HG02763 (cell line): ENCODE results near the gene VGLL4.
"Not testable (repeated sequence)": the region's sequence is repeated elsewhere in the genome, so short reads cannot be mapped to it uniquely, and the experiment has no call there.

Experiments
- ATAC-seq: cut with Tn5 transposase; IDR thresholded peaks from one replicate; pipeline ENCODE4 v1.9.1; 2021; ENCODE audit warnings: mild to moderate bottlenecking, moderate library complexity; ENCODE audit not compliant: unreplicated experiment

Gene VGLL4

GRCh38 chr3:11536132-11536935 lies 107.4 kb downstream of the VGLL4 start:
- no peak for ATAC-seq

DNA sequence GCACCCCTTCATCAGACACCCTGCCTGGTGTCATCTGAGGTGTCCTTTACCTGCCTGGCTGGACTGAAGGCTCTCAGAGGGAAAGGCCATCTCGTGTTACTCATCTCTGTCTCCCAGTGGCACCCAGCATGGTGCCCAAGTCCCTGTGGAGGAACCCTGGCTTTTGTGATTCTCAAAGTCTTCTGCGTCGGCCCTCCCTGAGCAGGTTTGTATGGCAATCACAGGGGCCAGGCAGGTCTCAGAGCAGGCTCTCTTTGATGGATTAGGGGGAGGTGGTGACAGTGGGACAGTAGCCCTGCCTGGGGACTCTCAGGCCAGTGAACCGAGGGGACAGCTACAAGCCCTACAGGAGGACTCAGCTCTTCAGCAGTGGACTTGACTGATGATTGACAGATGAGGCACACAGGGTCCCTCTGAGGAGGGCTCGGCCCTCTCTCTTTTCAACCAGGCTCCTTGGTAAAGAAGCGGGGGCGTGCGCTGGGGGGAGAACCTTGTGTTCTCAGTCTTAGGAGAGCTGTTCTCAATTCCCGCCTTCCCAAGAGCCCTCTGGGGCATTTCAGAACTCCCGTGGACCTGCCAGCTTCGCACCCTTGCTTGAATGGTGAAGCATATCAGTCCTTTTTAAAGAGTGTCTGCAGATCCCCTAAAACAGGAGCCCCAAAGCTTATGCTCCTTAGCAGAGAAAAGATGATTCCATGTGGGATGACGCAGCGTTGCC lies 108.3 kb downstream of the VGLL4 start:
- no peak for ATAC-seq

DNA sequence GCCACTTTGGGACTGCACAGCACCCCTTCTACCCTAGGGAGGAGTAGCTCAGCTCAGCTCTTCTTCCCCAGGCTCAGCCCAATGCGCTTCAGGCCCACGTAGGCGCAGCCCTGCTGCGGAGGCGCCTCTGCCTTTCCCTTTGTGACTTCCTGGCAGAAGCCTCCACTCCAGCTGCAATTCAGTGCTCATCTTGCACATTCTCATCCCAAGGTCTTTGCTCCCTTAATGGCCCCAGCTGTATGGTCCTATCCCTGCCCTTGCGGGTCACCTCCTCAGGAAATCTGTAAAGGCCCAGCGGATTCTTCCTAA lies 109.0 kb downstream of the VGLL4 start:
- ATAC-seq: no peak

- ATAC-seq: no peak
These were observed 109.5 kb downstream of the VGLL4 start for GRCh38 chr3:11534011-11534792.

GRCh38 chr3:11532931-11533391 lies 110.8 kb downstream of the VGLL4 start:
- ATAC-seq: no peak

- ATAC-seq: no peak
These were observed 113.5 kb downstream of the VGLL4 start for GRCh38 chr3:11530153-11530721.

DNA sequence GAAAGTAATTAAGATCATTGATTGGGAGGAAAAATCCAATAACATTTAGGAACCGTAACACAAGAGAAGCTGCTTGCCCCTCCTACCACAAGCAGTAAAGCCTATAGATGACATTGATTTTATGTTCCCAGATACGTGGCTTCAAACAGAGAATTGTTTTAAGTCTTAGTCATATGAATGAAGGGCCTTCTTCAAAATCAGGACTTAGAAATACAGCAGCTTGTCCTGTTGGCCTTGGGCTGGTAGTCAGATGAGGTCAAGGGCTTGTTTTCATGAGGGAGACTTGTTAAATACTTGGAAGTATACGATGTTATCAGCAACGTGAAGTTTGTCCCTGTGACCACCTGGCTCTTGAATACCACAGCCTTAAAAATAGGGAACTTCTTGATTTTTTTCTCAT lies 114.4 kb downstream of the VGLL4 start:
- ATAC-seq: no peak

DNA sequence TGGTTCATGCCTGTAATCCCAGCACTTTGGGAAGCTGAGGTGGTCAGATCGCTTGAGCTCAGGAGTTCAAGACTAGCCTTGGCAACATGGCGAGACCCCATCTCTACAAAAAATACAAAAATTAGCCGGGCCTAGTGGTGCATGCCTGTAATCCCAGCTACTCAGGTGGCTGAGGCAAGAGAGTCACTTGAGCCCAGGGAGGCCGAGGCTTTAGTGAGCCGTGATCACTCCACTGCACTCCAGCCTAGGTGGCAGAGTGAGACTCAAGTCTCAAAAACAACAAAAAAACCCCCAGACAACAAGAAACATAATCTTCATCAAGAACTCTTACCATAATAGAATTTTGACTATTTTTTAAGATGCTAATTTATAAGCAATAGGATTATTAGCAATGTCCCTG lies 117.6 kb downstream of the VGLL4 start:
- not testable (repeated sequence) for ATAC-seq

DNA sequence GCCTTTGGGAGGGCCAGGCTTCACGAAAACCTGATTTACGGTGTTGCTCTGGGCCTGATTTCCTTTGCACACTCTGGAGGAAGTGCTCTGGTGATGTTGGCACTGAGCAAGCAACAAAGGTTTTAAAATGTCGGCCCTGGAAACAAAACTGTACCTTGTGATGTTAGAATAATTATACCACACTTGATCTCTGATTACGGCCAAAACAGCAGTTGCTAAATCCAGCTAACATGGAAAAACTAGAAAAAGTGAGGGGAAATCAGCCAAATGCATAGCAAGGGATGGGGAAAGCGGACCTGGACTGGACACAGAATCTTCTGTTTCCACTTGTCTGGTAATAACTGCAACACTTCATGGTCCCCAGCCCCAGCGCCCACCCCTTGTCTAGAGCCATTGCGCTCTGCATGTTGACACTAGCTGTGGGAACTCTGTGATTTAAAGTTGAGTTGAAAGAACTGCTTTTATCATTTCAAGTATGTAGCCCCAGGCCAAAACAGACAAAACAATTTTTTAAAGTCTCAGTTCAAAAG lies 120.1 kb downstream of the VGLL4 start:
- ATAC-seq: no peak

DNA sequence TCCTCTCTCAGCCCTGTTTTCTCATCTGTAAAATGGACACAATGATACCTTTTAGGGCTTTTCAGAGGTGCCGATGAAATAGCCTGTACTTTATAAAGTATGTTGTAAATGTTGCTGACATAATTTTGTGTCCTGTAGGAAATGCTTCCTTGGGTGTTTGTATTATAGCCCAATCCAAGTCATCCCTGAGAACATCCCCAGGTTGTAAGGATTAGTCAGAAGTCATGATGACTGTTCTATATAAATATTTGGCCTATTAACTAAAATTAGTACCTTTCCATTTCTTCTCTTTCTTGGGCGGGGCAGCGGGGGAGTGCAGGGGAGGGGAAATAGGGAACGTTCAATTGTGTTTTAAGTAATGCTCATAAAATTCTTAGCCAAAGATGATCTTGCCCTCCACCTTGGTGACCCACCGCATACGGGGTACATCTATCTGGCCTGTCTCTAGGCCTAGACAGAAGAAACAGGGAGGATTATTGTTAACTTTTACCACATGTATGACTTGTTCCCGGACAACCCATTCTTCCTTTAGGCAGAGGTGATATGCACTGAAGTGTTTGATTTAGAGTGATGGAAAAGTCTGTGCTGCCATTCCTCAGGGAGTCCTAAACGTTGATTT lies 120.7 kb downstream of the VGLL4 start:
- no peak for ATAC-seq

GRCh38 chr3:11522398-11522715 lies 121.4 kb downstream of the VGLL4 start:
- ATAC-seq: no peak

DNA sequence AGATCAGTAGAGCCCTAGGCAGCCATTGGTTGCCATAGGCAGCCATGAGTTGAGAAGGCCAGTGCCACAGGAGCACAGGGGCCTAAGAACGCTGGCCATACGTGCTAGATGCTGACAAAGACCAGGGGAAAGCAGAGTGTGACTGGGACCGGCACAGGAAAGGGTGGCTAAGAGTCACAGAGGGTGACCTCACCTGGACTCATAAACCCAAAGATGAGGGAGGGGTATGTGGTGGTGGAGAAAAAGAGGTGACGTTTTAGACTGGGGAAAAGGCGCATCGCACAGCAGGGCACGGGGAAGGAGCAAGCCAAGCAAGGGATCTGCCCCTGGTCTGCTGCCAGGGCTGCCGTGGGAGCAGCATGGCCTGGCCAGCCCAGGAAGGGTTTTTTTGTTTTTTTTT lies 122.5 kb downstream of the VGLL4 start:
- no peak for ATAC-seq

DNA sequence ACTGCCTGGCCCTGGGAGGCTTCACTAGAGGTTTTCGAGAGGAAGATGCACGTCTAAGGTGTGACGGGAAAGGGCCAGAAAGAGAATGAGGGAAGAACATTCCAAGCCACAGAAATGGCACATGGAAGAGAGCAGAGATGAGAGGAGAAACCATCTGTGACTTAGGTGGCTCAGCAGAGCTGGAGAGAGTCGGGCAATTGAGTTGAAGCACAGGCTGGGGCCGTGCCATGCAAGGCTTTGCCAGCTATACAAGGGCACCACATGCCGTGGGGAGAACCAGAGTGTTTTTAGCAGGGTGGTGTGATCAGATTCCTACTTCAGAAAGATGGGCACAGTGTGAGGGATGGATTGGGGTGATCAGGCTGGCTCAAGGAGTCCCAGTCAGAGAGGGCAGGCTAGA lies 126.1 kb downstream of the VGLL4 start:
- ATAC-seq: no peak

GRCh38 chr3:11514191-11514821 lies 129.4 kb downstream of the VGLL4 start:
- ATAC-seq: no peak

GRCh38 chr3:11513817-11514135 lies 129.9 kb downstream of the VGLL4 start:
- no peak for ATAC-seq

DNA sequence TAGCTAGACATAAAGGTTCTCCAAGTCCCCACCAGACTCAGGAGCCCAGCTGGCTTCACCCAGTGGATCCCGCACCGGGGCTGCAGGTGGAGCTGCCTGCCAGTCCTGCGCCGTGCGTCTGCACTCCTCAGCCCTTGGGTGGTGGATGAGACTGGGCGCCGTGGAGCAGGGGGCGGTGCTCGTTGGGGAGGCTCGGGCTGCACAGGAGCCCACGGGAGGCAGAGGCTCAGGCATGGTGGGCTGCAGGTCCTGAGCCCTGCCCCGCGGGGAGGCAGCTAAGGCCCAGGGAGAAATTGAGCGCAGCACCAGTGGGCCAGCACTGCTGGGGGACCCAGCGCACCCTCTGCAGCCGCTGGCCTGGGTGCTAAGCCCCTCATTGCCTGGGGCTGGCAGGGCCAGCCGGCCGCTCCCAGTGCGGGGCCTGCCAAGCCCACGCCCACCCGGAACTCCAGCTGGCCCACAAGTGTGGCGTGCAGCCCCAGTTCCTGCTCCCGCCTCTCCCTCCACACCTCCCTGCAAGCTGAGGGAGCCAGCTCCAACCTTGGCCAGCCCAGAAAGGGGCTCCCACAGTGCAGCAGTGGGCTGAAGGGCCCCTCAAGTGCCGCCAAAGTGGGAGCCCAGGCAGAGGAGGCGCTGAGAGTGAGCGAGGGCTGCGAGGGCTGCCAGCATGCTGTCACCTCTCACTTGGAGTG lies 130.4 kb downstream of the VGLL4 start:
- not testable (repeated sequence) for ATAC-seq

GRCh38 chr3:11511606-11512005 lies 132.1 kb downstream of the VGLL4 start:
- ATAC-seq: not testable (repeated sequence)

- ATAC-seq: no peak
These were observed 133.4 kb downstream of the VGLL4 start for GRCh38 chr3:11510356-11510755.

DNA sequence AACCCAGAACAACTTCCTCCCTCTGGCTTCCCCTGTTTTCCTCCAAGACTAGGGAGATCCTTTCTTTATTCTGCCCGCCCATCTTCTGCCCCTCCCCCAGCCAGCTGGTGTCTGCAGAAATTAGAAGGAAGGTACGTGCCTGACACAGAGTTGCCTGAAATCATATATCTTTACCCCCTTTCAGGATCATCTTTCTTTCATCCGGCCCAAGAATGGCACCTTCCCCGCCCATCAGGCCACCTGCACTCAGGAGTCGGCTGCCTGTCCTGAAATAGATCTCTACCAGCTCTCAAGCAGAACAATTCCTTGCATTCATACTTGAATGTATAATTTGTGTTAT lies 133.7 kb downstream of the VGLL4 start:
- no peak for ATAC-seq
